Vagina (tissue), 2 donors: ENCODE measurements around the gene BBS4.

Experiments
- CTCF ChIP-seq, 3 experiments: fragments of 450-650 bp in 2 of 3; fragments of 200-600 bp in 1 of 3; sonication (generic) in 1 of 3; IDR thresholded peaks; one replicate each; pipeline ENCODE4 v1.5.1; 2017 to 2019; ENCODE audit warnings: antibody characterized with exemption in 3 of 3, mild to moderate bottlenecking in 2 of 3, moderate library complexity in 2 of 3
- POLR2AphosphoS5 ChIP-seq, 2 donors: sonication (generic); formaldehyde crosslinking; IDR thresholded peaks; one replicate each; pipeline ENCODE4 v1.9.0; 2017; ENCODE audit warnings: antibody characterized with exemption in 2 of 2, mild to moderate bottlenecking in 2 of 2, low read depth in 1 of 2; ENCODE audit not compliant: insufficient read depth in 1 of 2

- TF ChIP-seq POLR2AphosphoS5 (IDR thresholded peaks at IDR 0.05; ENCODE audit: insufficient read depth in 1 of 2, low read depth in 1 of 2) (no peak), CTCF (IDR thresholded peaks at IDR 0.05) (peak in 2 of 3 experiments; percentile 0 to 6)
These were observed 98.5 kb downstream of the BBS4 start for GRCh38 chr15:72784456-72784876.
